B cell (primary cell): ENCODE measurements around the gene ETV1. TPM values are rescaled to one million over a fixed set of nuclear protein-coding genes. Genes with fewer than 3 reads are reported as not detected.

Experiments
- ATAC-seq: fragments of 200-7000 bp; cut with Tn5 transposase; one replicate; pipeline ENCODE4 v1.10.0; 2021; ENCODE audit warnings: low read depth, mild to moderate bottlenecking, moderate number of reproducible peaks, moderate library complexity
- CTCF ChIA-PET: fragments of 350-600 bp; sonication (Branson Sonifier 250); formaldehyde crosslinking; loops from one replicate; lab custom pipeline; 2021; ENCODE audit warnings: antibody characterized with exemption, inconsistent platforms; lab: Charles Lee
- POLR2A ChIA-PET: fragments of 350-600 bp; sonication (Branson Sonifier 250); formaldehyde crosslinking; loops from one replicate; lab custom pipeline; 2021; ENCODE audit warnings: antibody characterized with exemption; lab: Charles Lee
- DNase-seq: peaks from one replicate; pipeline ENCODE4 v3.0.0; 2013
- H2AFZ ChIP-seq: 2 replicates; pipeline ENCODE4 v1.6.1; 2012; ENCODE audit warnings: mild to moderate bottlenecking, low read depth, low read length; ENCODE audit not compliant: insufficient read depth, poor library complexity, severe bottlenecking
- H3K27ac ChIP-seq, 2 donors: 1 replicate in 1 of 2; 2 replicates in 1 of 2; pipeline ENCODE4 v1.5.1; 2012 to 2013; ENCODE audit warnings: low read length in 2 of 2, mild to moderate bottlenecking in 2 of 2, moderate library complexity in 1 of 2
- H3K27me3 ChIP-seq, 4 experiments: fragments of 200-600 bp in 1 of 4; sonication (generic) in 1 of 4; replicated peaks in 1 of 4; 1 replicate in 2 of 4; 2 replicates in 2 of 4; pipeline versions ENCODE4 v1.6.1 to v1.7.0; 2013 to 2016; ENCODE audit warnings: low read length in 3 of 4, mild to moderate bottlenecking in 2 of 4, mixed read lengths in 1 of 4, moderate library complexity in 1 of 4; ENCODE audit not compliant: insufficient read depth in 4 of 4, control insufficient read depth in 3 of 4; ENCODE audit errors: control extremely low read depth in 1 of 4
- H3K36me3 ChIP-seq, 2 experiments: replicated peaks in 1 of 2; 1 replicate in 1 of 2; 2 replicates in 1 of 2; pipeline versions ENCODE4 v1.6.1 to v1.7.1; 2013; ENCODE audit warnings: low read length in 1 of 2; ENCODE audit not compliant: insufficient read depth in 2 of 2, control insufficient read depth in 1 of 2; ENCODE audit errors: control extremely low read depth in 1 of 2, extremely low read depth in 1 of 2
- H3K4me1 ChIP-seq, 2 donors: fragments of 200-600 bp in 1 of 2; sonication (generic) in 1 of 2; 1 replicate in 1 of 2; 2 replicates in 1 of 2; pipeline versions ENCODE4 v1.5.1 to v1.6.1; 2013 to 2017; ENCODE audit warnings: low read length in 2 of 2; ENCODE audit not compliant: control insufficient read depth in 2 of 2, insufficient read depth in 2 of 2
- H3K4me2 ChIP-seq: replicated peaks from 2 replicates; pipeline ENCODE3; 2012; ENCODE audit warnings: mild to moderate bottlenecking, low read depth, low read length; ENCODE audit not compliant: poor library complexity, severe bottlenecking
- H3K4me3 ChIP-seq, 5 experiments: fragments of 200-600 bp in 1 of 5; sonication (generic) in 1 of 5; 1 replicate in 3 of 5; 2 replicates in 2 of 5; pipeline versions ENCODE4 v1.5.1 to v1.7.0; 2011 to 2016; ENCODE audit warnings: low read length in 4 of 5, mild to moderate bottlenecking in 4 of 5, low read depth in 2 of 5, control low read depth in 1 of 5, moderate library complexity in 1 of 5; ENCODE audit not compliant: insufficient read depth in 1 of 5; ENCODE audit errors: control extremely low read depth in 1 of 5, extremely low read depth in 1 of 5
- H3K79me2 ChIP-seq: fragments of 200-600 bp; sonication (generic); one replicate; pipeline ENCODE4 v1.6.0; 2016; ENCODE audit warnings: low read length; ENCODE audit not compliant: control insufficient read depth, insufficient read depth
- H3K9ac ChIP-seq: fragments of 200-600 bp; sonication (generic); 2 replicates; pipeline ENCODE4 v1.6.1; 2017; ENCODE audit warnings: mild to moderate bottlenecking, low read length, moderate library complexity
- H3K9me3 ChIP-seq, 3 donors: one replicate each; pipeline versions ENCODE4 v1.6.1 to v1.7.1; 2013; ENCODE audit warnings: low read length in 2 of 3; ENCODE audit not compliant: control insufficient read depth in 2 of 3, insufficient read depth in 1 of 3; ENCODE audit errors: control extremely low read depth in 1 of 3
- H4K20me1 ChIP-seq: 2 replicates; pipeline ENCODE4 v1.6.0; 2012; ENCODE audit warnings: mild to moderate bottlenecking, low read length; ENCODE audit not compliant: insufficient read depth, control insufficient read depth, poor library complexity, severe bottlenecking
- H3K27ac Mint-ChIP-seq: one replicate; pipeline ENCODE4 v1.8.0; 2021; ENCODE audit warnings: mixed read lengths
- H3K27me3 Mint-ChIP-seq: one replicate; pipeline ENCODE4 v1.8.0; 2021; ENCODE audit warnings: mixed read lengths
- H3K4me1 Mint-ChIP-seq: one replicate; pipeline ENCODE4 v1.8.0; 2021; ENCODE audit warnings: mixed read lengths
- H3K4me3 Mint-ChIP-seq: one replicate; pipeline ENCODE4 v1.8.0; 2021; ENCODE audit warnings: mixed read lengths
- H3K9me3 Mint-ChIP-seq: one replicate; pipeline ENCODE4 v1.8.0; 2022; ENCODE audit warnings: mixed read lengths; ENCODE audit not compliant: insufficient read depth
- CTCF ChIP-seq: fragments of 200-600 bp; IDR thresholded peaks from one replicate; pipeline ENCODE4 v1.8.0; 2022; ENCODE audit warnings: antibody characterized with exemption, mild to moderate bottlenecking
- EZH2 ChIP-seq: IDR thresholded peaks from 2 replicates; pipeline ENCODE4 v1.6.1; 2012; ENCODE audit warnings: borderline replicate concordance, low read depth, mild to moderate bottlenecking, moderate library complexity, low read length; ENCODE audit not compliant: insufficient read depth, poor library complexity, severe bottlenecking
- WGBS: methylation state at CpG from one replicate; pipeline ENCODE4 v1.1.5; 2013; ENCODE audit warnings: missing lambda C conversion rate; ENCODE audit not compliant: insufficient coverage; 5-methylcytosine and 5-hydroxymethylcytosine counted together
- intact Hi-C: fragments of 100-400 bp; cut with micrococcal nuclease; formaldehyde crosslinking; loops from one replicate; pipeline ENCODE4 v1.10.0; 2022
- polyA plus RNA-seq: library from polyadenylated mRNA; depleted of rRNA; stranded (reverse); fragments of >200 nt; gene quantifications from 2 replicates; pipeline ENCODE4 v1.2.3, GENCODE V29; 2012
- total RNA-seq, 2 donors: library from RNA; stranded (reverse); fragments of 120-200 nt in 1 of 2; gene quantifications; 1 replicate in 1 of 2; 2 replicates in 1 of 2; pipeline versions ENCODE4 v1.2.3 to v1.2.4, GENCODE V29; 2013 to 2022

ETV1 gene
- total and polyA plus RNA-seq, 2 donors (not counting 1 experiment from before 2014, with no cell fraction given), result not detected

GRCh38 chr7:13990984-13991790 is 1.7 kb upstream of the ETV1 start:
- Histone ChIP-seq H3K27me3 (peaks cover 0 to 29% (median 25%) of the 10 kb centered on the region in 4 experiments), H3K27ac (no peak overlapping the region), H4K20me1 (no peaks in the 10 kb centered on the region), H2AFZ (peak overlapping the region; percentile 61), H3K4me1 (peaks cover 26 to 28% of the 10 kb centered on the region in 2 donors), H3K79me2 (no peaks in the 10 kb centered on the region), H3K9ac (peak overlapping the region; percentile 61), H3K36me3 (no peaks in the 10 kb centered on the region), H3K4me2 (peak overlapping the region; percentile 73), H3K9me3 (peaks cover 0 to 10% (median 0%) of the 10 kb centered on the region in 3 donors), H3K4me3 (peak overlapping the region; percentile 5 to 73 (median 54))
- POLR2A ChIA-PET, result no interaction called here
- TF ChIP-seq EZH2, result no peak
- CTCF ChIA-PET, result no interaction called here
- Mint-ChIP-seq H3K27ac (no peak overlapping the region), H3K4me3 (no peak overlapping the region), H3K9me3 (peaks cover 4% of the 10 kb centered on the region), H3K4me1 (no peaks in the 10 kb centered on the region), H3K27me3 (no peaks in the 10 kb centered on the region)
- ATAC-seq (peak; percentile 33), DNase-seq (peak; percentile 7)
- WGBS, result 2% methylated on average over 27 of the region's 38 CpGs
- intact Hi-C loops, result no loop called here

- Histone ChIP-seq H4K20me1 (no peaks in the 10 kb centered on the region), H3K4me3 (peak overlapping the region; percentile 5 to 73 (median 54)), H3K9ac (peak overlapping the region; percentile 61), H3K27me3 (peaks cover 0 to 29% (median 25%) of the 10 kb centered on the region in 4 experiments), H3K36me3 (no peaks in the 10 kb centered on the region), H3K4me2 (peak overlapping the region; percentile 73), H3K4me1 (peaks cover 26 to 28% of the 10 kb centered on the region in 2 donors), H3K79me2 (no peaks in the 10 kb centered on the region), H3K27ac (no peak overlapping the region), H3K9me3 (peaks cover 0 to 10% (median 0%) of the 10 kb centered on the region in 3 donors), H2AFZ (peak overlapping the region; percentile 61)
- no peaks in the 10 kb centered on the region for H3K27me3 Mint-ChIP-seq
- CTCF ChIA-PET, result no interaction called here
- peaks cover 4% of the 10 kb centered on the region for H3K9me3 Mint-ChIP-seq
- intact Hi-C loops, result no loop called here
- DNase-seq (peak; percentile 27), ATAC-seq (peak; percentile 14)
- H3K27ac Mint-ChIP-seq, result no peak overlapping the region
- no peaks in the 10 kb centered on the region for H3K4me1 Mint-ChIP-seq
- TF ChIP-seq CTCF (no peak), EZH2 (no peak)
- no peak overlapping the region for H3K4me3 Mint-ChIP-seq
- POLR2A ChIA-PET, result no interaction called here
- WGBS, result under 1% methylated on average over 18 of the region's 24 CpGs
These were observed 985 bp upstream of the ETV1 start for GRCh38 chr7:13990319-13990983.
